K562 (cell line): ENCODE data around the gene AP1AR. TPM values are rescaled to one million over a fixed set of nuclear protein-coding genes. Genes with fewer than 3 reads are reported as not detected.

Experiments used
- ATF1 ChIP-seq, 2 experiments: fragments of 450-650 bp in 1 of 2; IDR thresholded peaks; 2 replicates each; pipeline ENCODE4 v1.6.1; 2016; ENCODE audit warnings: missing compliant biosample characterization in 1 of 2, missing genetic modification characterization in 1 of 2
- GTF2B ChIP-seq: IDR thresholded peaks from 2 replicates; pipeline ENCODE4 v1.6.1; 2011; ENCODE audit not compliant: insufficient read length; ENCODE audit errors: extremely low read depth
- JUN ChIP-seq, 2 experiments: sonication (generic) in 1 of 2; formaldehyde crosslinking in 1 of 2; IDR thresholded peaks; 2 replicates each; pipeline versions ENCODE4 v1.6.1 to v1.8.0; 2012 to 2022; ENCODE audit warnings: borderline replicate concordance in 2 of 2, mild to moderate bottlenecking in 2 of 2, improper control_type of control experiment in 1 of 2, low read depth in 1 of 2, low read length in 1 of 2, missing genetic modification reagents in 1 of 2
- PATZ1 ChIP-seq: fragments of 250-450 bp; sonication (Bioruptor Pico); IDR thresholded peaks from 2 replicates; pipeline ENCODE4 v1.5.0; 2020; ENCODE audit warnings: mild to moderate bottlenecking, borderline replicate concordance
- RCOR1 ChIP-seq, 2 experiments: IDR thresholded peaks; 2 replicates each; pipeline ENCODE4 v1.6.1; 2012; ENCODE audit warnings: low read depth in 2 of 2, low read length in 2 of 2, borderline replicate concordance in 1 of 2, improper control_type of control experiment in 1 of 2
- SMARCA4 ChIP-seq: fragments of 450-650 bp; IDR thresholded peaks from 2 replicates; pipeline ENCODE4 v1.6.1; 2016
- ZNF436 ChIP-seq: fragments of 250-450, 450-650 bp; sonication (Bioruptor Pico); formaldehyde crosslinking; IDR thresholded peaks from 2 replicates; pipeline ENCODE4 v1.7.0; 2020; ENCODE audit warnings: mild to moderate bottlenecking
- polyA plus RNA-seq, 8 experiments: library from polyadenylated mRNA; depleted of rRNA in 4 of 8; stranded (reverse) in 5 of 8; unstranded in 3 of 8; fragments of >200 nt; fragmentation: Nextera tagmentation in 2 of 8; fragmentation: Illumina TruSeq in 1 of 8; extraction: Ambion mirVana in 2 of 8; extraction: Trizol in 1 of 8; gene quantifications; 2 replicates each; pipeline versions ENCODE4 v1.2.1 to v1.2.3, GENCODE V29; 2011 to 2014; ENCODE audit warnings: inconsistent platforms in 1 of 8, missing spikeins in 1 of 8
- total RNA-seq, 7 experiments: library from RNA; depleted of rRNA in 6 of 7; stranded (reverse); fragments of >200 nt in 6 of 7; fragmentation: Illumina TruSeq in 2 of 7; extraction: Trizol in 2 of 7; gene quantifications; 2 replicates each; pipeline versions ENCODE4 v1.2.1 to v1.2.3, GENCODE V29; 2011 to 2021; ENCODE audit warnings: low replicate concordance in 1 of 7
- TF ChIP-seq, protein P1 (sequence below), 3 experiments: IDR thresholded peaks in 2 of 3; conservative IDR thresholded peaks in 1 of 3; 2 replicates each; pipeline ENCODE4 v1.5.1; 2011 to 2012; ENCODE audit warnings: low read length in 3 of 3, mild to moderate bottlenecking in 3 of 3, control low read depth in 2 of 3, improper control_type of control experiment in 1 of 3, inconsistent platforms in 1 of 3, low read depth in 1 of 3, mixed read lengths in 1 of 3, moderate library complexity in 1 of 3; ENCODE audit not compliant: insufficient read depth in 2 of 3

Gene AP1AR
- total and polyA plus RNA-seq, 9 of the 15 experiments (the other 6 are each of a cell fraction or from before 2014, with no cell fraction given) = 2.6 to 20.7 (median 12.2) TPM

DNA sequence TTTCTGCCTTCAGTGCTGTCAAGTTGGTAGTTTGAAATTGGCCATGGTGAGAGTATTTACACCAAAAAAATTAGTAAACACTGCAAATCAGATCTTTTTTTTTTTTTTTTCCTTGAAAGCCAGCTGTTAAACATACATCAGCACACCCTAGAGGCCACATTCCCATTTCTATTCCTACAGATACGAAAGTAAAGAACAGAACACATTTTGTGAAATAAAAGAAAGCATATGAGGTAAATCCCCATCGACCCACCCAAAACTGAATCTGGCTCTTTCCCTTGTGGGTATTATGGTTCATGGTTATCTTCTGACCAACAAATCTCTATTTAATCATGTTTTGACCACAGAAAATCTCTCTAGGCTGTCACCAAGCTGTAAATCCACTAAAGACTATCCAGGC, 41.8 kb upstream of the AP1AR start (continued):
- TF ChIP-seq GTF2B (no peak), JUN (IDR thresholded peaks at IDR 0.05; ENCODE audit: borderline replicate concordance, low read depth, low read length) (no peak), JUN (CRISPR knock-in tag; IDR thresholded peaks at IDR 0.05; ENCODE audit: borderline replicate concordance) (no peak), ZNF436 (no peak), PATZ1 (CRISPR knock-in tag) (no peak), RCOR1 (IDR thresholded peaks at IDR 0.05; ENCODE audit: borderline replicate concordance in 1 of 2, low read depth in 2 of 2, low read length in 2 of 2) (no peak), ATF1 (CRISPR knock-in tag; IDR thresholded peaks at IDR 0.05) (no peak), ATF1 (tag; IDR thresholded peaks at IDR 0.05) (no peak), SMARCA4 (no peak)
- TF ChIP-seq, protein P1, sequence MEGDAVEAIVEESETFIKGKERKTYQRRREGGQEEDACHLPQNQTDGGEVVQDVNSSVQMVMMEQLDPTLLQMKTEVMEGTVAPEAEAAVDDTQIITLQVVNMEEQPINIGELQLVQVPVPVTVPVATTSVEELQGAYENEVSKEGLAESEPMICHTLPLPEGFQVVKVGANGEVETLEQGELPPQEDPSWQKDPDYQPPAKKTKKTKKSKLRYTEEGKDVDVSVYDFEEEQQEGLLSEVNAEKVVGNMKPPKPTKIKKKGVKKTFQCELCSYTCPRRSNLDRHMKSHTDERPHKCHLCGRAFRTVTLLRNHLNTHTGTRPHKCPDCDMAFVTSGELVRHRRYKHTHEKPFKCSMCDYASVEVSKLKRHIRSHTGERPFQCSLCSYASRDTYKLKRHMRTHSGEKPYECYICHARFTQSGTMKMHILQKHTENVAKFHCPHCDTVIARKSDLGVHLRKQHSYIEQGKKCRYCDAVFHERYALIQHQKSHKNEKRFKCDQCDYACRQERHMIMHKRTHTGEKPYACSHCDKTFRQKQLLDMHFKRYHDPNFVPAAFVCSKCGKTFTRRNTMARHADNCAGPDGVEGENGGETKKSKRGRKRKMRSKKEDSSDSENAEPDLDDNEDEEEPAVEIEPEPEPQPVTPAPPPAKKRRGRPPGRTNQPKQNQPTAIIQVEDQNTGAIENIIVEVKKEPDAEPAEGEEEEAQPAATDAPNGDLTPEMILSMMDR (IDR thresholded peaks at IDR 0.05 in 2 of 3, conservative IDR thresholded peaks at IDR 0.05 in 1 of 3; ENCODE audit: insufficient read depth in 2 of 3, low read depth in 1 of 3, low read length in 3 of 3) = peak in 2 of 3 experiments; percentile 11 to 48; a peak in 2 of 6 replicates
